Esophagus squamous epithelium (tissue), 4 donors: ENCODE results near the gene TRMT10B.

ENCODE experiments used
- POLR2A ChIP-seq, 4 donors: fragments of 450-650 bp; IDR thresholded peaks; one replicate each; pipeline ENCODE4 v1.6.1; 2017; ENCODE audit warnings: antibody characterized with exemption in 4 of 4, mild to moderate bottlenecking in 4 of 4, moderate library complexity in 3 of 4
- TF ChIP-seq, protein P1 (sequence below), 6 experiments: fragments of 450-650 bp in 4 of 6; fragments of 200-600 bp in 2 of 6; sonication (generic) in 2 of 6; IDR thresholded peaks; one replicate each; pipeline ENCODE4 v1.5.1; 2016 to 2019; ENCODE audit warnings: antibody characterized with exemption in 6 of 6, mild to moderate bottlenecking in 4 of 6, moderate library complexity in 4 of 6

DNA sequence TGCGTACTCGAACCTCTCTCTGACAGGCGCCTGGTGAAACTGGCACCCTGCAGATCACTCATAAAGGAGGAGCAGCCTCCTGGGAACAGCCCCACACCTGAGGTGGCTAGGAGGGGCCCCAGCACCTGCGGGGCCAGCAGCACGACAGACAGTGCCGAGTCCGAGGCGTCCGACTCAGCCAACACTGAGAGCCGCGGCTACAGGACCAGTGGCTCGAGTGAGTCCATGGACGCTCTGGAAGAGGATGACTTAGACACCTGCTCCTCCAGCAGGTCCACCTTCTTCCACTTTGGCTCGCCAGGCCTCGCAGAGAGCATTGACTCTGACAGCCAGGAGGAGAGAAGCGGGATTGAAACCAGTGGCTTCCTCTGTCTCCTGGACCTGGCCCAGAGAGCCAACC is 13.5 kb upstream of the TRMT10B start:
- TF ChIP-seq, protein P1, sequence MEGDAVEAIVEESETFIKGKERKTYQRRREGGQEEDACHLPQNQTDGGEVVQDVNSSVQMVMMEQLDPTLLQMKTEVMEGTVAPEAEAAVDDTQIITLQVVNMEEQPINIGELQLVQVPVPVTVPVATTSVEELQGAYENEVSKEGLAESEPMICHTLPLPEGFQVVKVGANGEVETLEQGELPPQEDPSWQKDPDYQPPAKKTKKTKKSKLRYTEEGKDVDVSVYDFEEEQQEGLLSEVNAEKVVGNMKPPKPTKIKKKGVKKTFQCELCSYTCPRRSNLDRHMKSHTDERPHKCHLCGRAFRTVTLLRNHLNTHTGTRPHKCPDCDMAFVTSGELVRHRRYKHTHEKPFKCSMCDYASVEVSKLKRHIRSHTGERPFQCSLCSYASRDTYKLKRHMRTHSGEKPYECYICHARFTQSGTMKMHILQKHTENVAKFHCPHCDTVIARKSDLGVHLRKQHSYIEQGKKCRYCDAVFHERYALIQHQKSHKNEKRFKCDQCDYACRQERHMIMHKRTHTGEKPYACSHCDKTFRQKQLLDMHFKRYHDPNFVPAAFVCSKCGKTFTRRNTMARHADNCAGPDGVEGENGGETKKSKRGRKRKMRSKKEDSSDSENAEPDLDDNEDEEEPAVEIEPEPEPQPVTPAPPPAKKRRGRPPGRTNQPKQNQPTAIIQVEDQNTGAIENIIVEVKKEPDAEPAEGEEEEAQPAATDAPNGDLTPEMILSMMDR (IDR thresholded peaks at IDR 0.05): no peak
- TF ChIP-seq POLR2A (IDR thresholded peaks at IDR 0.05): no peak
